RPMI7951 (cell line): ENCODE results near the gene GAPDHS. TPM values are rescaled to one million over a fixed set of nuclear protein-coding genes. Genes with fewer than 3 reads are reported as not detected.

Source experiments
- DNase-seq: peaks from one replicate; pipeline ENCODE4 v3.0.0-alpha.2; 2012; ENCODE audit warnings: low read depth
- total RNA-seq: library from RNA; depleted of rRNA; stranded (reverse); fragments of >200 nt; shearing (Covaris generic); gene quantifications from 2 replicates; pipeline ENCODE4 v1.2.3, GENCODE V29; 2014

Gene GAPDHS
- total RNA-seq, 1 experiment from 2014 or later = not detected

DNA sequence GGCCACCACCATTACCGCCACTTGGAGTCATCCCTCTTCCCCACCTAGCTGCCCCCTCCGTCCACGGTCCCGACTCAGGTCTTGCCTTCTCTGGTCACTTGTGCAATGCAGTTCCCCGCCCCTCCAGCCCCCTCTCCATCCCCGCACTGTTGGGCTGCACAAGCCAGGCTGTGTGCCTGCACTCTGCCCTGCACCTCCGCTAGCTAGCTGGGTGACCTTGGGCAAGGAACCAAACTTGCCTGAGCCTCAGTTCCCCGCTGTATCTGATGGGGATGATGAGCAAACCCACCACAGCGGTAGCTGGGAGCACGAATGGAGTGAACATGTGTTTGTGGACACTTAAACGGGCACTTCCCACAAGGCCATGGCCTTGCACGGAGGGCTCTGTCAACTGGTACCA, 6.6 kb downstream of the GAPDHS start:
- DNase-seq = no peak

DNA sequence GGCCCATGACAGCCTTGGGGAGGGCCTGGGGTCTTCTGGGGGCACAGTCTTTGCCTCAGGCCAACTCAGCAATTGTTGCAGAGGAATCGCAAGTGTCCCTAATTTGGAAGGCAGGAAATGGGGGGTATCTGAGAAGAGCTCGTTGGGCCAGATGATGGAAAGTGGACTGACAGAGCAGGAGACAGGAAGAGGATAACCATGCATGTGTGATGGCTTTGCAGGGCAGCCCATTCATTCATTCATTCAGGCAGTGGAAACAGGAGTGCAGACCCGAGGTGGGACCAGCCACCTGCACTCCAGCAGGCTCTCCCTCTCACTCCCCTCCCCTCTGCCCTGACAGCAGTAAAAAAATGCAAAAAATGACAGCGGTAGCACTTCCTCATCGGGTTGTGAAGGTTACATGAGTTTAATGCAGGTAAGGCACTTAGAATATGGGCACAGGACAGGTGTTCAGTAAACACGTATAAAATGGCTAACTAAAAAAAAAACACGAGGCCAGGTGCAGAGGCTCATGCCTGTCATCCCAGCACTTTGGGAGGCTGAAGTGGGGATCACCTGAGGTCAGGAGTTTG, 7.2 kb downstream of the GAPDHS start:
- DNase-seq = no peak

DNA sequence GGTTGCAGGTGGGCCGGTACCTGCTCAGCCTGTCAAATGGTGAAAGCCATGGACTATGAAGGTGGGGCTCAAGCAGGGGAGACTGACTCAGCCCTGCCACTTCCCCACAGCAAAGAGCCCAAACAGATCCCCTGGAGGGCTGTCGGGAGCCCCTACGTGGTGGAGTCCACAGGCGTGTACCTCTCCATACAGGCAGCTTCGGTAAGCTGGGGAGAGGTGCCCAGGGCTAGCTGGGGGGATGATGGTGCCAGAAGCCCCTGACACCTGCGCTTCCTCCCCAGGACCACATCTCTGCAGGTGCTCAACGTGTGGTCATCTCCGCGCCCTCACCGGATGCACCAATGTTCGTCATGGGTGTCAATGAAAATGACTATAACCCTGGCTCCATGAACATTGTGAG, 9.0 kb downstream of the GAPDHS start:
- DNase-seq = no peak

DNA sequence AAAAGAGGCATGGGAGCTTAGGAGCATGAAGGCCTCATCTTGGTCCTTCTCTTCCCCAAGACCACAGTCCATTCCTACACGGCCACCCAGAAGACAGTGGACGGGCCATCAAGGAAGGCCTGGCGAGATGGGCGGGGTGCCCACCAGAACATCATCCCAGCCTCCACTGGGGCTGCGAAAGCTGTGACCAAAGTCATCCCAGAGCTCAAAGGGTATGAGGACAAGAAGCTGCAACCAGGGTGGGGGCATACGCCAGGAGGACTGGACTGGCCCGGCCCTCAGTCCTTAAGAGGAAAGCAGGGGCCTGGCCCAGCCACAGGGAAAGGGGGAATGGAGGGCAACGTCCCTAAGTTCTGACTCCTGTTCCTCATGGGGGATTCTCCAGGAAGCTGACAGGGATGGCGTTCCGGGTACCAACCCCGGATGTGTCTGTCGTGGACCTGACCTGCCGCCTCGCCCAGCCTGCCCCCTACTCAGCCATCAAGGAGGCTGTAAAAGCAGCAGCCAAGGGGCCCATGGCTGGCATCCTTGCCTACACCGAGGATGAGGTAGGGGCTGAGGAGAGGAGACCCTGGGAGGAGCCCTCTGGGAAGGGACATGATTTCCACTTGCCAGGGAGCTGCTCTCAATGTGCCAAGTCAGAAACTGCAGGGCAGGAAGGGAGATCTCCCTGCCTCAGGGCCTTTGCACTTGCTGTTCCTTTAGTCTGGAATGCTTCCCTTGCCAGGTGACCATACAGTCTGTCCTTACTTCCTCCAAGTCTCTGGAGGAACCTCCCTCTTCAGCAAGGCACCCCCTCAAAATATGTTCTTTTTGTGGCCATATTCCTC, 10.2 kb downstream of the GAPDHS start:
- no peak for DNase-seq

DNA sequence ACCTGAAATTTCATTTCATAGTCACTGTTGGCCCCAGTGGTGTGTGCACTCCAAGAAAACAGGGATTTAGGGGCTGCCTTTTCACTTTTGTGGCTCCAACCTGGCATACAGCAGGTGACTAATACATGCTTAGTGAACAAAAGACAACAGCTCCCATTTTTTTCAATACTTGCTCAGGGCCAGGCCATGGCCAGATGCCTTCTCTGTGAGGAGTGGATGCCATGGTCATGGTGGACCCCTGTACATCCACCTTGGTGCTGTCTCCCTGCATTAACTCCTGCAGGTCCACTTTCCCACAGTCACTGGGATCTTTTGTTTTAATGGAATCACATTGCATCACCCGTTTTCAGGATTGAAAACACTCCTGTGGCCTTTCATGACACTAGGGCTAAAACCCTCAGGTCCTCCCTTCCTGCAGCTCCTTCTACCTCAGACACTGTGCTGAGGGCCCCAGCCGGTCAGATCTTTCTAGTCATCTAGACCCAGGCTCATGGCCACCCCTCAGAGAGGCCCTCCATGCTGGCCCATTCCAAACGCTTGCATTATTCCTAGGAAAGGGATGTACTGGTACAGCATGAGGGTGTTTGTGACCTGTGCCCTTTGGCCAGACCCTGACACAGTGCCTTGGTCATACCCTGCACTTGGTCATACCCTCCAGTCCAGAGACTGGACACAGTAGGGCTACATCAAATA, 11.0 kb downstream of the GAPDHS start:
- no peak for DNase-seq

DNA sequence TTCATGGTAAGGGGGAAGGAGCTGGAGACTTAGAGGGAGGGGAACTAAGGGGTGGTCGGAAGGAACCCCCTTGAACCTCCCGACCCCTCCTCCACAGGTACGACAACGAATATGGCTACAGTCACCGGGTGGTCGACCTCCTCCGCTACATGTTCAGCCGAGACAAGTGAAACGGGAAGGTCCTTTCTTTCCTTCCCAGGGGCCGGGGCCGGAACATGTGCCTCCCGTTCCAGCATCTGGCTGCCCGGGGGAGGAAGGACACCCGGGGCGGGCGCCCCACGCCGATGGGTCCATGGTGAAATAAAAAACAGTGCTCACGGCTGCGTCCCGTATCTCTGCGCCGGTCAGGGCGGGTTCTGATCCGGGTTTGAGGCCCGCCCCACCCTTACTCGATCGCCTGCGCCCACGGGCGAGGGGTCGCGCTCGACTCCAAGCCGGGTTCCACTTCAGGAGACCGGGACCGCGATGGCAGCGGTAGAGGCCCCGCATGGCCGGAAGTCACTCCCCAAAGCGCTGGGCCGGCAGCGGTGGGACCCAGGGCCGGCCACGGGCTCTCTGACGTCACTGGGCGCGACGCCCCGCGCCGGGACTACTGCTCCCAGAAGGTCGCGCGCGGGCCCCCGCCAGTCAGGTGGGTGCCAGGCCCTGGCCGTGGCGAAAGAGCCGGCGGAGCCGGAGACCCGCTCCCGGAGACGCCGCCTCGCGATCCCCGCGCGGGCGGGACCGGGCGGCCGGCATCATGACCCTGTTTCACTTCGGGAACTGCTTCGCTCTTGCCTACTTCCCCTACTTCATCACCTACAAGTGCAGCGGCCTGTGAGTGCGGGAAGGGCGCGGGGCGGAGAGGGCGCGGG, 12.0 kb downstream of the GAPDHS start, which contains the start of gene TMEM147:
TMEM147 (plus strand) TSS at position 626 of the 854 bp plus-strand sequence; CDS start at position 740, 114 bp downstream.
- DNase-seq = peak; percentile 85

DNA sequence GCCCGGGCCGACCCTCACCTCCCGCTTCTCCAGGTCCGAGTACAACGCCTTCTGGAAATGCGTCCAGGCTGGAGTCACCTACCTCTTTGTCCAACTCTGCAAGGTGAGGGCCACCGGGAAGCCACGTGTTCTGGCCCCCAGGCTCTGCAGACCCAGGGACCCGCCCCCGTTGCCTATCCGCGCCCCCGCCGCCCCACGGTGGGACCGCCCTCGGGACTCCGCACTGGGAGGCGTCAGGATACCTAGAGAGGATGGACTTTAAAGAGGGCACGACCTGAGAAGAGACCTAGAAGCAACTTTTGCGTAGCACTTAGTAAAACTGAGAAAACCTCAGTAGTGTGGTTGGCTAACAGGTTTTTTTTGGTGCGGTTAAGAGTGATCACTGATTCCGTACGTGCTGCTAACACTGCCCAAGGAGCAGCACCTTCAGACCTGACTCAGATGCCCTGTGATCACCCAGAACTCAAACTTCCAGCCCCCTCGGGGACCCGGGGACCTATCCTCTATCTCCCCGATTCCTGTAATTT, 12.7 kb downstream of the GAPDHS start:
- DNase-seq = peak; percentile 35

DNA sequence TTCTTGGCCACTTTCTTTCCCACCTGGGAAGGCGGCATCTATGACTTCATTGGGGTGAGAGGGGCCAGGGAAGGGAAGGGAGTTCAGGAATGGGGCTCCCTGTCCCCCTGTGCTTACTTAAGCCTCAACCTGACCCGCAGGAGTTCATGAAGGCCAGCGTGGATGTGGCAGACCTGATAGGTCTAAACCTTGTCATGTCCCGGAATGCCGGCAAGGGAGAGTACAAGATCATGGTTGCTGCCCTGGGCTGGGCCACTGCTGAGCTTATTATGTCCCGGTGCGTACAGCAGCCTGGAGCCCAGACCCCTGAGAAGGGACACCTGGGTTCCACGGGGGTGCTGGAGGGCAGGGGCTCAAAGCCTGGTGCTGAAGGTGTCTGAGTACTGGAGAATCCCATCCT, 13.3 kb downstream of the GAPDHS start:
- DNase-seq = no peak

DNA sequence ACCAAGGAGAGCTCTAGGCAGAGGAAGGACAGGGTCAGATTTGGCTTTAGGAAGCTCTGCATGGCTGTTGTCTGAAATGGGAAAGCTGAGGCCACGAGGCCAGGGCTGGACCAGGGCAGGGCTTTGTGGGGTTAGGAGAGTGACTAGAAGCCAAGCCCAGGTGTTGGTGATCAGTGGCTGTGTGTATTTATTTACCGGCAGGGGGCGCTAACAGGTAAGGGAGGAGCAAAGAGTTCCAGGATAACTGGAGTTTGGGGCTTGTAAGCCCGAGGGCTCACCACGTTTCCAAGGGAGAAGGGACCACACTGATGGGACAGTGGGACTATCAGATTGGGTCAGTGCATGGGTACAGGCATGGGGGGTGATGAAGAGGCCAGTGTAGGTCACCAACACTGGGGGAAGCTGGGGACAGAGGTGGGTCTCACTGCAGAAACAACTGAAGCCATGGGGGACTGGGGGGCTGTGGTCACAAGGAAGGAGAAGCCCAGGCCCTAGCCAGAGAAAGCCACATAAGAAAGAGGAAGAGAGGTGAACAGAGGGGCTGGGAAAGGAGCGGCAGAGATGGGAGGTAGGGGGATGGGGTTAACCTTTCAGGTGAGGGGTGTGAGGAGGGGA, 16.0 kb downstream of the GAPDHS start:
- DNase-seq = peak; percentile 68

DNA sequence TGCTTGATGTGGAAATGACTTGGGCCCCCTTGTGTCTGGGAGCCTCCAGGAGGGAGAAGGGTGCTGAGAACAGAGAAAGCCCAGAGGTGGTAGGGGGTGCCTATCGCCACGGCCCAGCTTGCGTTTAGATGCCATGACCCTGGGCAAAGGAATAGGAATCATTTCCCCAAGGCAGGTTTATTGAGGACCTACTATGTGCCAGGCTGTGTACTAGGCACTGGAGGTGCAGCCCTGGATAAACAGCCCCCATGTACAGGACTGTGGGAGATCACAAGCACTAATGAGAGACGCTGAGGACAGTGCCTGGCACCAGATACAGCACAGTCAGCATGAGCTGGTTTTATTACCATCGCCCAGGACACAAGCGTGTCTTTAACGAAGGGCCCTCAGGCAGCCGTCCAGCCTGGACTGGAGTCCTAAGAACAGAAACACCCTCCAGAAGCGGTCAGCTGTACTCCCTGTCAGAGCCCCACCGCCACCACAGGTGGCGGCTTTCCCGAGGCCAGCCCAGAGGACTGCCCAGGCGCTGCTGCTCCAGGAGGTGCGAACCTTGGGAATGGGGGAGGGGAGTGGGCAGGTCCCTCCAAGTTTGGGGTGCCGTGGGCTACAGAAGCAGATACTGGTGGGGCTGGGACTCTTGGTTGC, 16.7 kb downstream of the GAPDHS start:
- no peak for DNase-seq

DNA sequence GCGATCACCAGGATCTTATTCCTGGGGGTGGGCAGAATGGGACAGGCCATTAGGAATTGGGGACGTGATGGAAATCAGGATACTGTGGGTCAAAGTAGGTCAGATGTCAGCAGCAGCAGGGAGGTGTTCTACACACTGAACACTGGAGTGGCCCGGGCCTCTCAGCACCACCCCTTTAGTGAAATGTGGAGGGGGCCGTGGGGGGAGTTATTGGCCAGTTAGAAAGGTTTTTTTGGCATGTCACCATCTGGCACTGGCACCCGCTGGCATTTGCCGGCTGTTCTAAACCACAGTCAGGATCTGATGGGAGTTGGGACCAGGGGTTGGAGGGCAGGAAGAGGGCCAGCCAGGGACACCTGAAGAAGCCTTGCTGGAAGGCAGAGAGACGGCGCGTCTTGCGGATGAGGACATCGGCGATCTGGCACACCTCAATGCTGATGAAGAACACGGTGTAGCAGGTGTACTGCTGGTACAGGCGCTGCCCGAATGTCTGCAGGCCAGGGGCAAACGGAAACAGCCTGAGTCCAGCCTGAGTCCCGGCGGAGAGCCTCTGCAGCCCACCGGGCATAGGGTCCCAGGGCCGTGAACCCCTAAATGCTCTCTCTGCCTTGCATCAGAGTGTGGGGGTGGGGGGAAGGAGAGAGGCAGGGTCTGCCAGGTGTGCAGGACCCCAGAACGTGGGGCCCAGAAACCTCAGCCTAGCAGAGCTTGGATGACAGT, 18.0 kb downstream of the GAPDHS start:
- DNase-seq = no peak

DNA sequence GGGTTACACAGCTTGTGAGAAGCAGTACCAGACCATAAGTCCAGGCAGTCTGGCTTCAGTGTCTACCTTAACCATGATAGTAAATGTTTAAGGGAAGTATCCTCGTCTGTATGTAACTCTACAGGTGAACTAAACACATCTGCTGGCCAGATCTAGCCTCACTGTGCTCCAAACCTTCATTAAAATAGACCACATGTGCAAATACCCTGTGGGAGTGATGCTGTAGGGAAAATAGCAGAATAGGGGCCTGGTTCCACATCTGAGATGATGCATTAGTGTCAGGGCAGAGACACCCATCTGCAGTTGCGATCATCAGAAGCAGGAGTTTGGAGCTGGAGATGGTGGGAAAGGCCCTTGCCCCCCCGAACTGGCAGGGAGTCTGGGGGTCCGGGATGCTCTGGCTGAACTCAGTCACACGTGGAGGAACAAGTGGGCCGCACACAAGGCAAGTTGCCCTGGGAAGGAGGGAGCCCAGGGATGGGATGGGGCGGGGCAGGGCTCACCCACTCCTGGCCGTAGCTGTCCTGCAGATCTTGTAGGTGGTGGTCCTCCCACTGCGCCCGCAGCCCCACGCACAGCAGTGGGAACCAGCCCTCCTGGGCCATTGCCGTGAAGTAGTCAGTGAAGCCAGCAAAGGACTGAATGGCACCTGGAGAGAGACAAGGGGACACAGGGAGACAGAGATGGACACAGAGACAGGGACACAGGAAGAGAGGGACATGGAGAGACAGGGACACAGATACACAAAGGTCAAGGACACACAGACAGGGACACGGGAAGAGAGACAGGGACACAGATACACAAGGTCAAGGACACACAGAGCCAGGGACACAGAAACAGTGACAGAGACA, 19.5 kb downstream of the GAPDHS start:
- no peak for DNase-seq

DNA sequence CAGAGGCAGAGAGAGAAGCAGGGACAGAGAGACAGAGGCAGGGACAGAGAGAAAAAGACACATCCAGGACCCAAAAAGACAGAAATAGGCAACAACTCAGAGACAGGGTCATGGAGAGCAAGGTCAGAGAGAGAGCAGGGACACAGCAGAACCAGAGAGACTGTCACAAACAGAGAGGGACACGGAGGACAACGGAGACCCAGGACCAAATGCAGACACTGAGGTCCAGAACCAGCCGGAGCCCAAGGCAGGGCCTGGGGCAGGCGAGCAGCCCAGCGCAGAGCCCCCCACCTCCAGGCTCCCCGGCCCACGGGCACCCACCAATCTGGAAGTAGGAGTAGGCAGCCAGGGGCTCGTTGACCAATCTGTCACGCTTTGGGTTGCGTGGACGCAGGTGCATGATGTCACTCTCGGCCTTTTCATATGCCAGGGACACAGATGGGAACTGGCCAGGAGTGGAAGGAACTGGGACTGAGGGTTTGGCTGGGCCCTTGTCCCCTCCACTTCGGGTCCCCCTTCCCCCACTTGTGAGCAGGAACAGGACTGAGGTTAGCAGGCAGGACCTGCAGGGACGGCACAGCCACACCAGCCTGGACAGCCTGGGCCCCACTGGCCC, 20.2 kb downstream of the GAPDHS start:
- no peak for DNase-seq

DNA sequence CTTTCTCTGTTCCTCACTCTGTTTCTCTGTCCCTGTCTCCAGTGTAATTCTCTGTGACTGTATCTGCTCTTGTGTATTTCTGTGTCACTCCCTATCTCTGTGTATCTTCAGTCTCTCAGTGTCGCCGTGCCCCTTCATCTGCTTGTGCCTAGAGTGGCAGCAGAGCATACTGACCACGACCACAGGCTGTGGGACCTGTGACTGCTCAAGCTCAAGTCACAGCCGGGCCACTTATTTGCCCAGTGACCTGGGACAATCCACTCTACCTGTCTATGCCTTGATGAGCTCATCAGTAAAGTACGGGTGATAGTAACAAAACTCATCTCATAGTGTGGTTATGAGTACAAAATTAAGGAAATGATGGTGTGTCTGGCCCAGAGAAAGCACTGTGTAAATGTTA, 20.8 kb downstream of the GAPDHS start:
- DNase-seq = no peak

DNA sequence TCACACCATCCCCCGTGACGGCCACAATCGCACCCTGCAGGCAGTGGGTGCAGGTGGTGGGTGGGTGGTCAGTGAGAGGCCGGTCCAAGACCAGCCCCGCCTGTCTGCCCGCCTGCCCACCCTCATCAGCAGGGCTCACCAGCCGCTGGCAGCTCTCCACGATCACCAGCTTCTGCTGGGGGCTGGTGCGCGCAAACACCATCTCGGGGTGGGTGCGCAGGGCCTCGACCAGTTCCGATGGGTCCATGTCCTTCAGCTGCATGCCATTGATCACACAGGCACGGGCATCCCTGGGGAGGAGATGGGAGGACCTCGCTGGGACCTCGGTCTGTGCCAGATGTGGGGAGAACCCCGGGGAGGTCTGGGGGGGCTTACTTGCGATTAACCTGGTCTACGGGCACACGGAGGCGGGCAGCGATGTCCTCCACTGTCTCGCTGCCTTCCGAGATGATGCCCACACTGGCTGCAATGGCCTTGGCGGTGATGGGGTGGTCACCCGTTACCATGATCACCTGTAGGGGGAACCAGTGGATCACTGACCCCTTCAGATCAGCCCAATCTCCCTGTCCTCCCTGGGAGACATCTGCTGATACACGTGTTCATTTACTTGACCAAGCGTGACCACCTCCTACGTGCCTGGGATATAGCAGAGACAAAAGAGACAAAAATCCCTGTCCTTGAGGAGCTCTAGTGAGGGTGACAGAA, 22.2 kb downstream of the GAPDHS start:
- peak; percentile 61 for DNase-seq

DNA sequence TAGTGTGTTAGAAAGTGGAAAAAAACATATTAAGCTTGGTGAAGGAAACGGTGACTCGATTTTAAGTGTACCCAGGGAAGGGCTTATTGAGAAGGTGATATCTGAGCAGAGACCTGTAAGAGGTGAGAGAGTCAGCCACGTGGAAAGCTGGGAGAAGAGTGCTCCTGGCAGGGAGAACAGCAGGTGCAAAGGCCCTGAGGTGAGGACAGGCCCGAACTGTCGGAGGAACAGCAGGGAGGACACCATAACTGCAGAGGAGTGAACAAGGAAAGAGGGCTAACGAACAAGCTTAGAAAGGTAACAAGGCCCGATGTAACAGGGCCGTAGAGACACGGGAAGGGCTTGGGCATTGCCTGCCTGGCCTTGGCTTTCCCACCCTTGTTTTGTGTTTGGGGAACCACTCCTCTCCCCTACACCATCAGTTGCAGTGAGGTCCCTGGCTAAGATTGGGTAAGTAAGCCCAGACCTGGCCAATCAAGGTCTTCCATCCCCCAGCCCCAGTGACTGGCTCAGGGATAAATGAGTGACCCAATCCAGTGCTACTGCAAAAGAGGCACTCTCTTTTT, 22.9 kb downstream of the GAPDHS start:
- no peak for DNase-seq

DNA sequence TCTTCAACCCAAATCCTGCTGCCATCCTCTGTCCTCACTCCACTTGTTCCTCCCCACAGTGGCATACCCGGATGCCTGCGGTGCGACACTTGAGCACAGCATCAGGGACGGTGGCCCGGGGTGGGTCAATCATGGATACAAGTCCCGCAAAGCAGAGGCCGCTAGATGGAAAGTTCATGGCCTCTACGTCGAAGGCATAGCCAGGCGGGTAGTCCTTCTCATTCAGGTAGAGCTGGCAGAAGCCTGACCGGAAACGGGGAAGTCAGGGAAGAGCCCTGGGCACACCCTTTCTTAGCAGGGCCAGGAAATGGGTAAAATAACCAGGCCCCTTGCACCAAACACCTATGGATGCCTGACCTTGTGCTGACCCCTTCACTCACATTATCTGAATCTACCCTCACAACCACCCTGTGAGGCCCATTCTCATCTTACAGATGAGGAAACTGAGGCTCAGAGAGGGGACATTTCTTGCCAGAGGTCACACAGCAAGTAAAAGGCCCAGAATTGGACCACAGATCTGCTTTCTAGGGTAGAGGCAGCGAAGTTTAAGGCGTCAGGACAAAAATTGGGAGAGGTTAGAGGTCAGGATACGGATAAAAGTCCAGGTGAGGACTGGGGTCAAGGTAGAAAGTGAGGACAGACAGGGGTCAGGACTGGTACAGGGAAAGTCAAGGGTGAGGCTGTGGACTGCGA, 23.7 kb downstream of the GAPDHS start:
- no peak for DNase-seq
